Stimulated activated CD4-positive, alpha-beta T cell treated with anti-CD3 and anti-CD28 coated beads, Interleukin-12 subunit alpha, Interleukin-12 subunit beta, amount 100 ng/mL, for 24 hours (primary cell): ENCODE measurements around the gene C3orf52.

ENCODE experiments used
- DNase-seq, 2 experiments: peaks; one replicate each; pipeline ENCODE4 v3.0.0-alpha.2; 2020; ENCODE audit warnings: low read depth in 2 of 2

C3orf52 gene

DNA sequence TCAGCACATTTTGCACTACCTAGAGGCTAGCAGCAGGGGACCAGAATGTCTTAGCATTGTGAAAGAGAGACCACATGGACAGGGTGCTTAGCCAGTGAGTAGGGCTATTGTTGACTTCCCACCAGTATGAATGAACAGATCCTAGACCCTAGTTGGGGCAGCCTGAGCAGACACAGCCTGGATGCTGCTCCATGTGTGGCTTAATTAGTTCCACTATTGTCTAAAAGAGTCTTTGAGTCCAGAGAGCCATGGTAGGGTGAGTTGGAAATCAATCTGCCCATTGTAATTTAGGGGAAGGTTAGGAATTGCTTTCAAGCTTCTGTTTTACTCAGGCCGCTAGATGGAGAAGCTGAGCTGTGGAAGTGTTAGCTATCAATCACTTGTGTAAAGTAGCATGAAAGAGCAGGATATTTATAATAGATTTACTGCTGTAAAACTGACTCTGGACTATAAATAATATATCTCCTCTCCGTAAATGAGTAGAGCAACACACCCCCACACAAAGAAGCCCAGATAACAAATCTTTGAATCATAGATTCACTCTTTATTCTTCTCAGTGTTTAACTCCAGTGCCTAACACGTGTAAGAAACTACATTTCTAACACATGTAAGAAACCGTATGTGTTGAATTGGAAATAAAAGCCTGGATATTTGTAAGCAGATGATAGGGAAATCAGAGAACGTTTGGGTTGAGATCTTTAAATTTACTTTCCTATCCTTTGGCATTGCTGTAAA lies 50.9 kb downstream of the C3orf52 start:
- peak in 1 of 2 experiments; percentile 8 for DNase-seq

GRCh38 chr3:112137781-112138180 lies 51.6 kb downstream of the C3orf52 start:
- DNase-seq = no peak

DNA sequence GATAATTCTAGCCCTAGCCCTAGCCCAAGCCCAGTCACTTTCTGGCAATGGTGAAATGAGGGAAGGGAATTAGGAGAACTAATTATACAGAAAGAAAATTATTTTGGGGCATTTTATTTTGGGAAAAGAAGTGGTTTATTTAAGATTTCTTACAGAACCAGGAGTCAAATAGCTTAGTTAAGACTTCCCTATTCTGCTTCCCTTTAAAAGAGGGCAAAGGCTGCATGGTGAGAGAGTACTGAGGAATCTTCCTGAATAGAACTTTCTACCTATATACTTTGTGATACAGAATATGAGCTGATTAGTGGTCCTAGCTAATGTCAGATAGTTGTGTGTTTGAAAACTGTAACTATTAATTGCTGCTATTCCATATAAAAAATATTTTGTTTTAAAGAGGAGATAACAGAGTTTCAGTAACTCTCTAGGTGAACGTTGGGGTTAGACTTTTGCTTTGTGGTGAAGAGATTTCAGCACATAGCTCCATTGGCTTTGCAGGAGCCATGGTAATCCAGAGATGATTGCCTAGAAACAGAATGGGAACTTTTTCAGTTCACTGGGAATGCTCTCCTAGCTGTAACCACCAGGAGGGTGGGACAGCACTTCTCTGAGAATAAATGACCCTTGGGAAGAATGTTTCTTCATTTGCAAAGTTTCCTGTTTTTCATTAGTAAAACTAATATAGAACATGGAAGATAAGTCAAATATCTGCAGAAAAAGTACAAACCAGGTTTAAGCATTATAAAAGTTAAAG lies 52.2 kb downstream of the C3orf52 start:
- DNase-seq = no peak

DNA sequence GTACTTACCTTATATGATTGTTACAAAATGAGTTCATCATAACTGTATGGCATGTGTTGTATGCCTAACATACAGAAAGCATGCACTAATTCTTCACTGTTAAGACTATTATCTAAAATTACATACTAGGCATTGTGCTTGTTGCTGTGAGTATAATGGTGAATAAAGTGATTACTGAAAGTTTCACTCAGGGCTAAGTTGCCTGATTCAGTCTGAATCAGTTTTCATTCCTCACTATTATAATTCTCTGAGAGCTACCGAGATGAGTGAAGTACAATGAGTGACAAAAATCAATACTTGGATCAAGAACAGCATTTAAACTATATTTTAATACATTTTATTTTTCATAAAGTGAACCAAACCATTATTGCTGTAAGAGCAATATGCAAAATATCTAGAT lies 54.4 kb downstream of the C3orf52 start:
- no peak for DNase-seq

GRCh38 chr3:112141293-112141692 lies 55.1 kb downstream of the C3orf52 start:
- no peak for DNase-seq

- no peak for DNase-seq
Observed at GRCh38 chr3:112143251-112143650, 57.1 kb downstream of the C3orf52 start.

DNA sequence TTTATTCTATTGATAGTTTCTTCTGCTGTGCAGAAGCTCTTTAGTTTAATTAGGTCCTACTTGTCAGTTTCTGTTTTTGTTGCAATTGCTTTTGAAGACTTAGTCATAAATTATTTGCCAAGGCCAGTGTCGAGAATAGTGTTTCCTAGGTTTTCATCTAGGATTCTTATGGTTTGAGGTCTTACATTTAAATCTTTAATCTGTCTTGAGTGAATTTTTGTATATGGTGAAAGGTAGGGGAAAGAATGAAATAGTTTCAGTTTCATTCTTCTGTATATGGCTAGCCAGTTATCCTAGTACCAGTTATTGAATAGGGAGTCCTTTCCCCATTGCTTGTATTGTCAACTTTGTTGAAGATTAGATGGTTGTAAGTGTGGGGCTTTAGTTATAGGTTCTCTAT lies 57.5 kb downstream of the C3orf52 start:
- no peak for DNase-seq

GRCh38 chr3:112149136-112149535 lies 62.9 kb downstream of the C3orf52 start:
- DNase-seq = no peak

DNA sequence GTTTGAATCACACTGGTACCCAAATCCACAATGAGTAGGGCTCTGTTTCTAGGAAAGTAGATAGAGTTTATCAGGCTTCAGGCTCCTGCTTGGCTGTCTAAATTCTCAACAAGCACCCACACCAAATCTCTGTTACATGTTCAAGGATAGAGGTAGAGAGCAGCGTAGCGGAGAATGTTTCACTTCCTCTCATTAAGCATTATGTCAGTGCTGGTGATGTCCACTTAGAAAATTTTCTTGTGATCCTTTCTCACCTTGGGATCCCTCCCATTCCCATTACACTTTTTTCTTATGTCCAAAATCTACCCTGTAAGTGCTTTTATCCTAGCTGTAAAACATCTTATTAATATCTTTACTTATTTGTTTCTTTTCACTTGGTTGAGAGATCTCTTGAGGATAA lies 81.6 kb downstream of the C3orf52 start:
- DNase-seq = no peak
